Muscle layer of colon (tissue), 2 donors: ENCODE measurements around the gene CTSW.
A peak's percentile ranks its signal among the peaks of the same experiment; 100 is the strongest.
"Not testable (repeated sequence)": the region's sequence is repeated elsewhere in the genome, so short reads cannot be mapped to it uniquely, and the experiment has no call there.

ENCODE experiments used
- H3K27ac ChIP-seq: one replicate; pipeline ENCODE4 v1.7.0; 2013; ENCODE audit warnings: low read depth, mild to moderate bottlenecking, low read length, moderate library complexity
- H3K27me3 ChIP-seq, 2 donors: one replicate each; pipeline ENCODE4 v1.7.0; 2013; ENCODE audit warnings: low read length in 2 of 2, mild to moderate bottlenecking in 2 of 2; ENCODE audit not compliant: insufficient read depth in 2 of 2, control insufficient read depth in 1 of 2
- H3K36me3 ChIP-seq: one replicate; pipeline ENCODE4 v1.7.0; 2013; ENCODE audit warnings: mild to moderate bottlenecking, low read length; ENCODE audit not compliant: insufficient read depth
- H3K4me1 ChIP-seq: one replicate; pipeline ENCODE4 v1.7.0; 2013; ENCODE audit warnings: mild to moderate bottlenecking, low read length; ENCODE audit not compliant: insufficient read depth
- H3K4me3 ChIP-seq, 2 donors: one replicate each; pipeline ENCODE4 v1.7.0; 2013; ENCODE audit warnings: low read length in 2 of 2, low read depth in 1 of 2, mild to moderate bottlenecking in 1 of 2, moderate library complexity in 1 of 2
- H3K9ac ChIP-seq: one replicate; pipeline ENCODE4 v1.7.0; 2013; ENCODE audit warnings: low read length
- H3K9me3 ChIP-seq: one replicate; pipeline ENCODE4 v1.7.0; 2013; ENCODE audit warnings: mild to moderate bottlenecking, low read length
- donor health status: abdominal sarcoma.
- donor health status: Adenocarcinoma of cecum.

Gene CTSW, protein sequence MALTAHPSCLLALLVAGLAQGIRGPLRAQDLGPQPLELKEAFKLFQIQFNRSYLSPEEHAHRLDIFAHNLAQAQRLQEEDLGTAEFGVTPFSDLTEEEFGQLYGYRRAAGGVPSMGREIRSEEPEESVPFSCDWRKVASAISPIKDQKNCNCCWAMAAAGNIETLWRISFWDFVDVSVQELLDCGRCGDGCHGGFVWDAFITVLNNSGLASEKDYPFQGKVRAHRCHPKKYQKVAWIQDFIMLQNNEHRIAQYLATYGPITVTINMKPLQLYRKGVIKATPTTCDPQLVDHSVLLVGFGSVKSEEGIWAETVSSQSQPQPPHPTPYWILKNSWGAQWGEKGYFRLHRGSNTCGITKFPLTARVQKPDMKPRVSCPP

GRCh38 chr11:65879617-65880016, at the start of gene CTSW:
TSS of gene CTSW (plus strand) at chr11:65879837. CDS start at chr11:65879855, 18 bp downstream.
- Histone ChIP-seq H3K36me3 (peaks cover 16% of the 10 kb centered on the region), H3K4me3 (no peak within 1 kb of the TSS), H3K9ac (no peak within 1 kb of the TSS), H3K4me1 (peaks cover 6% of the 10 kb centered on the region), H3K27ac (no peak within 1 kb of the TSS), H3K27me3 (no peaks in the 10 kb centered on the region), H3K9me3 (no peaks in the 10 kb centered on the region)

GRCh38 chr11:65832231-65832630, 47.4 kb upstream of the CTSW start:
- H3K36me3 ChIP-seq, H3K4me3 ChIP-seq, H3K27me3 ChIP-seq, H3K27ac ChIP-seq, H3K9ac ChIP-seq, H3K9me3 ChIP-seq: not testable (repeated sequence)
- H3K4me1 ChIP-seq: peaks cover 15% of the 10 kb centered on the region

DNA sequence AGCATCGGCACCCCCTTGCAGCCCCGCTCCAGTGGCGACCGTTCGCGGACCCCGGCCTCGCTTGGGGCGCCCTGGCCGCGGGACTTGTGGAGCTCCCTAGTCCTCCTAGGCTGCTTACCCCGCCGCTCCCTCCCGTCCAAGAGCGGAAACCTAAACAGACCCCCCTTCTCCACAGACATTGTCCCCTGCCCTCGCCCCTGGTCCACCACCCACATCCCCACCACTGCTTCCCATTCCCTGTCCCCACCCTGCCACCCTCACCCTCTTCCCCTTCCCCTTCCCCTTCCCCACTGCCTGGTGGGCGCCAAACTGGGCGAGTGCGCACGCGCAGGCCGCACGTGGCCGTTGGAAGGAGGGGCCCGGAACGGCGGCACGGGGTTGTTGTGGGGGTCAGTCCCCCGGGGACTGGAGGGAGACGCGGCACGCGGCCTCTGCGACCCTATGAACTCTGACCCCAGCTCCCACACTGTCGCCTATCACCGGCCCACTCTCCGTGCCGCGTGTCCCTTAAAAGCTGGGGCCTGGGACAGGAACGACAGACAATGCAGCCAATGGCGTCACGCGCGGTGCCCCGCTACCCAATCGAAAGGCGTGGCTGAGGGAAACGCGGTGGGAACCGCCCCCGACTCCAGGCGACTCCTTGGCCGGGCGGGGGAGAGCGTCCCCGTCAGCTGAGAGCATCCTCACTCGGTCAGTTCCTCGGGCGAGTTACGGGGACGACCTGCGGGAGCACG, 46.2 kb upstream of the CTSW start, which contains the start of gene SNX32:
TSS of gene SNX32 (plus strand) at position 667 of the 734 bp plus-strand sequence. CDS start 103 bp downstream, outside the sequence.
- peak within 1 kb of the TSS; percentile 15 for H3K9ac ChIP-seq
- peak within 1 kb of the TSS; percentile 48 for H3K27ac ChIP-seq
- H3K27me3 ChIP-seq: no peaks in the 10 kb centered on the region
- peaks cover 15% of the 10 kb centered on the region for H3K4me1 ChIP-seq
- no peaks in the 10 kb centered on the region for H3K36me3 ChIP-seq
- peak within 1 kb of the TSS; percentile 65 to 76 for H3K4me3 ChIP-seq
- no peaks in the 10 kb centered on the region for H3K9me3 ChIP-seq

- peaks cover 15% of the 10 kb centered on the region for H3K4me1 ChIP-seq
- no peak overlapping the region for H3K9ac ChIP-seq
- peak overlapping the region; percentile 65 to 76 for H3K4me3 ChIP-seq
- no peaks in the 10 kb centered on the region for H3K36me3 ChIP-seq
- H3K27me3 ChIP-seq: no peaks in the 10 kb centered on the region
- H3K9me3 ChIP-seq: no peaks in the 10 kb centered on the region
- no peak overlapping the region for H3K27ac ChIP-seq
These were observed 45.4 kb upstream of the CTSW start for GRCh38 chr11:65834202-65834601.

DNA sequence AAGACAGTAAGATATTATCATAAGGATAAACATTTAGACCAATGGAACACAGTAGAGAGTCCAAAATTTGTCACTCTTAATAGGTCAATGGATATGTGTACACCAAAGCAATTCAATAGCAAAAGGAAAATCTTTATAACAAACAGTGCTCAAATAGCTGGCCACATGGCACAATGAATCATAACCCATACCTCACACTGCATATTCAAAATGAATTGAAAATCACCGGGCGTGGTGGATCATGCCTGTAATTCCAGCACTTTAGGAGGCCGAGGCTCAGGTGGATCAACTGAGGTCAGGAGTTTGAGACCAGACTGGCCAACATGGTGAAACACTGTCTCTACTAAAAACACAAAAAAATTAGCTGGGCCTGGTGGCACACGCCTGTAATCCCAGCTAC, 37.5 kb upstream of the CTSW start:
- Histone ChIP-seq H3K4me1 (no peaks in the 10 kb centered on the region), H3K27ac (no peak overlapping the region), H3K4me3 (no peak overlapping the region), H3K36me3 (no peaks in the 10 kb centered on the region), H3K9ac (no peak overlapping the region), H3K9me3 (no peaks in the 10 kb centered on the region), H3K27me3 (no peaks in the 10 kb centered on the region)

- no peaks in the 10 kb centered on the region for H3K9me3 ChIP-seq
- no peak overlapping the region for H3K9ac ChIP-seq
- H3K4me1 ChIP-seq: no peaks in the 10 kb centered on the region
- no peak overlapping the region for H3K27ac ChIP-seq
- no peaks in the 10 kb centered on the region for H3K27me3 ChIP-seq
- H3K4me3 ChIP-seq: no peak overlapping the region
- H3K36me3 ChIP-seq: no peaks in the 10 kb centered on the region
These were observed 35.8 kb upstream of the CTSW start for GRCh38 chr11:65843811-65844210.

GRCh38 chr11:65844231-65844872, 35.3 kb upstream of the CTSW start:
- Histone ChIP-seq H3K4me1 (no peaks in the 10 kb centered on the region), H3K9ac (no peak overlapping the region), H3K36me3 (no peaks in the 10 kb centered on the region), H3K9me3 (no peaks in the 10 kb centered on the region), H3K27ac (no peak overlapping the region), H3K4me3 (no peak overlapping the region), H3K27me3 (no peaks in the 10 kb centered on the region)

DNA sequence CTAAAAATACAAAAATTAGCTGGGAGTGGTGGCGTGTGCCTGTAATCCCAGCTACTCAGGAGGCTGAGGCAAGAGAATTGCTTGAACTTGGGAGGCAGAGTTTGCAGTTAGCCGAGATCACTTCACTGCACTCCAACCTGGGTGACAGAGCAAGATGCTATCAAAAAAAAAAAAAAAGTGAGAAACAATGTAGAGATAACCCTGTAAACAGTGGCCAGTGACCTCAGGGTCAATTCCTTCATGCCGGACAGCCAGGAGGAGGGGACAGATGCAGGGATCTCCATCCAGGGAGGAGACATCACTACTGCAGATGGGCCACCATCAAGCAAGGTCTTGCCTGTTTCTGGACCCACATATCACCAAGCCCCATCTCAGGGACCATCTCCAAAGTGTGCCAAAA, 31.9 kb upstream of the CTSW start:
- Histone ChIP-seq H3K9me3 (no peaks in the 10 kb centered on the region), H3K4me1 (no peaks in the 10 kb centered on the region), H3K27ac (no peak overlapping the region), H3K27me3 (no peaks in the 10 kb centered on the region), H3K36me3 (peaks cover 21% of the 10 kb centered on the region), H3K4me3 (no peak overlapping the region), H3K9ac (no peak overlapping the region)

DNA sequence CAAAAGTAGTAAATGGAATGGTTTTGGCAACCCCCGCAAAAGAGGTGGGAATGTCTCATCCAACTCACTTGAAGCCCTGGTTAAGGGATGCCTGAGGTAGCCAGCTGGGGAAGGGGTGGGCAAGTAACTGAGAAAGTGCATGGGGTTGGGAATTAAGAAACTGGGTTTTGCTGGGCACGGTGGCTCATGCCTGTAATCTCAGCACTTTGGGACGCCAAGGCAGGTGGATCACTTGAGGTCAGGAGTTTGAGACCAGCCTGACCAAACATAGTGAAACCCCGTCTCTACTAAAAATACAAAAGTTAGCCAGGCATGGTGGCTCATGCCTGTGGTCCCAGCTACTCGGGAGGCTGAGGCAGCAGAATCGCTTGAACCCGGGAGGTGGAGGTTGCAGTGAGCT, 30.9 kb upstream of the CTSW start:
- not testable (repeated sequence) for H3K9ac ChIP-seq, H3K4me1 ChIP-seq, H3K4me3 ChIP-seq, H3K27me3 ChIP-seq, H3K27ac ChIP-seq, H3K9me3 ChIP-seq
- peaks cover 31% of the 10 kb centered on the region for H3K36me3 ChIP-seq

GRCh38 chr11:65849366-65849765, 30.3 kb upstream of the CTSW start:
- H3K9ac ChIP-seq: no peak overlapping the region
- H3K4me1 ChIP-seq: peaks cover 4% of the 10 kb centered on the region

GRCh38 chr11:65849771-65850216, 29.8 kb upstream of the CTSW start:
- Histone ChIP-seq H3K27me3 (no peaks in the 10 kb centered on the region), H3K36me3 (peaks cover 42% of the 10 kb centered on the region), H3K9ac (no peak overlapping the region), H3K27ac (no peak overlapping the region), H3K4me1 (peaks cover 8% of the 10 kb centered on the region), H3K4me3 (no peak overlapping the region), H3K9me3 (no peaks in the 10 kb centered on the region)

More at GRCh38 chr11:65849366-65849765, 30.3 kb upstream of the CTSW start:
- no peaks in the 10 kb centered on the region for H3K9me3 ChIP-seq
- no peak overlapping the region for H3K27ac ChIP-seq
- no peak overlapping the region for H3K4me3 ChIP-seq
- peaks cover 37% of the 10 kb centered on the region for H3K36me3 ChIP-seq
- H3K27me3 ChIP-seq: no peaks in the 10 kb centered on the region
